Liver (tissue), 9 donors: ENCODE data around the gene EIPR1. TPM values are rescaled to one million over a fixed set of nuclear protein-coding genes. Genes with fewer than 3 reads are reported as not detected.

Source experiments
- DNase-seq: peaks from one replicate; pipeline ENCODE4 v3.0.0-alpha.2; 2017; ENCODE audit warnings: low spot score
- H3K27ac ChIP-seq, 2 donors: one replicate each; pipeline ENCODE4 v1.7.0; 2013; ENCODE audit warnings: inconsistent platforms in 2 of 2, low read length in 2 of 2, control low read depth in 1 of 2, low read depth in 1 of 2, mild to moderate bottlenecking in 1 of 2
- H3K27me3 ChIP-seq, 4 donors: one replicate each; pipeline versions ENCODE4 v1.6.1 to v1.7.0; 2013; ENCODE audit warnings: low read length in 3 of 4, inconsistent platforms in 1 of 4, mild to moderate bottlenecking in 1 of 4, moderate library complexity in 1 of 4; ENCODE audit not compliant: control insufficient read depth in 4 of 4, insufficient read depth in 4 of 4
- H3K36me3 ChIP-seq, 4 donors: one replicate each; pipeline versions ENCODE4 v1.6.1 to v1.7.0; 2013; ENCODE audit warnings: low read length in 3 of 4, mild to moderate bottlenecking in 3 of 4, low read depth in 1 of 4, moderate library complexity in 1 of 4; ENCODE audit not compliant: control insufficient read depth in 4 of 4, insufficient read depth in 3 of 4
- H3K4me1 ChIP-seq, 4 donors: one replicate each; pipeline versions ENCODE4 v1.6.1 to v1.7.0; 2013; ENCODE audit warnings: low read length in 3 of 4, mild to moderate bottlenecking in 3 of 4, moderate library complexity in 1 of 4; ENCODE audit not compliant: control insufficient read depth in 4 of 4, insufficient read depth in 4 of 4
- H3K4me3 ChIP-seq, 3 donors: one replicate each; pipeline versions ENCODE4 v1.6.1 to v1.7.0; 2013; ENCODE audit warnings: low read length in 3 of 3, control low read depth in 1 of 3, low read depth in 1 of 3, mild to moderate bottlenecking in 1 of 3
- H3K9ac ChIP-seq, 2 donors: one replicate each; pipeline ENCODE4 v1.7.0; 2013; ENCODE audit warnings: low read length in 2 of 2, mild to moderate bottlenecking in 2 of 2, moderate library complexity in 2 of 2, control low read depth in 1 of 2, low read depth in 1 of 2
- H3K9me3 ChIP-seq, 4 donors: one replicate each; pipeline versions ENCODE4 v1.6.1 to v1.7.0; 2013; ENCODE audit warnings: low read length in 3 of 4; ENCODE audit not compliant: control insufficient read depth in 4 of 4
- EGR1 ChIP-seq, 2 donors: IDR thresholded peaks; 2 replicates each; pipeline ENCODE4 v1.6.1; 2016 to 2018; ENCODE audit warnings: antibody characterized with exemption in 2 of 2, low read depth in 2 of 2
- FOXA1 ChIP-seq: IDR thresholded peaks from 2 replicates; pipeline ENCODE4 v1.6.1; 2016; ENCODE audit warnings: antibody characterized with exemption
- FOXA2 ChIP-seq: IDR thresholded peaks from 2 replicates; pipeline ENCODE4 v1.6.1; 2016; ENCODE audit warnings: antibody characterized with exemption
- GABPA ChIP-seq, 2 donors: IDR thresholded peaks in 1 of 2; conservative IDR thresholded peaks in 1 of 2; 2 replicates each; pipeline ENCODE4 v1.6.1; 2016; ENCODE audit warnings: antibody characterized with exemption in 2 of 2, mild to moderate bottlenecking in 1 of 2, moderate library complexity in 1 of 2
- HNF4A ChIP-seq, 2 donors: conservative IDR thresholded peaks; 2 replicates each; pipeline ENCODE4 v1.6.1; 2016; ENCODE audit warnings: antibody characterized with exemption in 2 of 2, mild to moderate bottlenecking in 2 of 2
- HNF4G ChIP-seq: IDR thresholded peaks from 2 replicates; pipeline ENCODE4 v1.6.1; 2016; ENCODE audit warnings: antibody characterized with exemption
- JUND ChIP-seq, 2 donors: IDR thresholded peaks; 2 replicates each; pipeline ENCODE4 v1.6.1; 2016; ENCODE audit warnings: antibody characterized with exemption in 2 of 2
- NR2F2 ChIP-seq: IDR thresholded peaks from 2 replicates; pipeline ENCODE4 v1.6.1; 2016; ENCODE audit warnings: antibody characterized with exemption
- RAD21 ChIP-seq, 2 donors: IDR thresholded peaks; 2 replicates each; pipeline ENCODE4 v1.6.1; 2016; ENCODE audit warnings: antibody characterized with exemption in 2 of 2, mild to moderate bottlenecking in 2 of 2
- SP1 ChIP-seq: IDR thresholded peaks from 2 replicates; pipeline ENCODE4 v1.6.1; 2018; ENCODE audit warnings: antibody characterized with exemption, mild to moderate bottlenecking
- TAF1 ChIP-seq: conservative IDR thresholded peaks from 2 replicates; pipeline ENCODE4 v1.6.1; 2016; ENCODE audit warnings: antibody characterized with exemption, mild to moderate bottlenecking
- WGBS: extraction: QIAGEN DNeasy Blood & Tissue Kit; methylation state at CpG from one replicate; pipeline ENCODE4 v1.1.7; 2013; 5-methylcytosine and 5-hydroxymethylcytosine counted together
- polyA plus RNA-seq, 2 donors: library from polyadenylated mRNA; stranded (reverse) in 1 of 2; unstranded in 1 of 2; fragments of 200-250 nt in 1 of 2; fragments of >200 nt in 1 of 2; fragmentation: Nextera tagmentation in 1 of 2; extraction: Ambion mirVana in 1 of 2; gene quantifications; one replicate each; pipeline versions ENCODE4 v1.2.1 to v1.2.3, GENCODE V29; 2013 to 2015
- total RNA-seq, 2 donors: library from RNA; depleted of rRNA; stranded (reverse); fragments of >200 nt; gene quantifications; one replicate each; pipeline ENCODE4 v1.2.3, GENCODE V29; 2014
- TF ChIP-seq, protein P1 (sequence below): IDR thresholded peaks from 2 replicates; pipeline ENCODE4 v1.6.1; 2016; ENCODE audit warnings: antibody characterized with exemption
- TF ChIP-seq, protein P2 (sequence below): IDR thresholded peaks from 2 replicates; pipeline ENCODE4 v1.6.1; 2016; ENCODE audit warnings: antibody characterized with exemption
- TF ChIP-seq, protein P3 (sequence below): fragments of 150-350 bp; IDR thresholded peaks from 2 replicates; pipeline ENCODE4 v1.5.1; 2017; ENCODE audit warnings: improper control_type of control experiment, low read depth, low read length; ENCODE audit not compliant: missing input control
- TF ChIP-seq, protein P4 (sequence below): IDR thresholded peaks from 2 replicates; pipeline ENCODE4 v1.6.1; 2016; ENCODE audit warnings: antibody characterized with exemption
- TF ChIP-seq, protein P5 (sequence below): IDR thresholded peaks from 2 replicates; pipeline ENCODE4 v1.6.1; 2016; ENCODE audit warnings: antibody characterized with exemption, mild to moderate bottlenecking
- donor health status: healthy.
- donor health status: healthy.
- donor health status: healthy.
- donor health status: healthy.
- donor health status: healthy.

EIPR1 gene
- total and polyA plus RNA-seq, 4 donors, result 7.6 to 12.1 (median 11.4) TPM

DNA sequence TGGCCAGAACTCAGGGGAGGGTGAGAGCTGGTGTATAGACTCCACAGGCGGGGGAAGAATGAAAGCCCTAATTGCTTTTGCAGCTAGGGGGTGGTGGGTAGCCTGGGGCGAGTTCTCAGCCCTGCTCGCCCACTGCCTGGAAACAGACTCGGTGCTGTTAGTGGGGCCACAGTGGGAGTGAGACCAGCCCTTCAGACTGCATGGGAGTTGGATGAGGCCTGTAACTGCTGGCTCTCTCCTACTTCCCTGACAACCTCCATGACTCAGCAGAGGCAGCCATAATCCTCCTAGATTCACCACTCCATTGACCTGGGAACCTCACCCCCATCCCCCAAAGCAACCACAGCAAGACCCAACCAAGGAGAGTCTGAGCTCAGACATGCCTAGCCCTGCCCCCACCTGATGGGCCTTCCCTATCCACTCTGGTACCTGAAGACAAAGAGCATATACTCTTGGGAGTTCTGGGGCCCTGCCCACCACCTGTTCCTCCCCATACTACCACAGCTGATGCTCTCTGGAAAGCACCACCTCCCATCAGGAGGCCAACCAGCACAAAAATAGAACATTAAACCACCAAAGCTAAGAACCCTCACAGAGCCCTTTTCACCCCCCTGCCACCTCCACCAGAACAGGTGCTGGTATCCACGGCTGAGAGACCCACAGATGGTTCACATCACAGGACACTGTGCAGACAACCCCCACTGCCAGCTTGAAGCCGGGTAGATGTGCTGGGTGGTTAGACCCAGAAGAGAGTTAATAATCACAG, 226.3 kb downstream of the EIPR1 start:
- Histone ChIP-seq H3K9me3 (no peaks in the 10 kb centered on the region), H3K36me3 (peaks cover 0 to 2% (median 0%) of the 10 kb centered on the region in 4 donors), H3K4me1 (no peaks in the 10 kb centered on the region), H3K4me3 (no peak overlapping the region), H3K27me3 (no peaks in the 10 kb centered on the region), H3K9ac (no peak overlapping the region), H3K27ac (no peak overlapping the region)
- TF ChIP-seq GABPA (IDR thresholded peaks at IDR 0.05 in 1 of 2, conservative IDR thresholded peaks at IDR 0.05 in 1 of 2), result no peak
- TF ChIP-seq FOXA2, result no peak
- no peak for TF ChIP-seq RAD21 (IDR thresholded peaks at IDR 0.05)
- TF ChIP-seq, protein P1, sequence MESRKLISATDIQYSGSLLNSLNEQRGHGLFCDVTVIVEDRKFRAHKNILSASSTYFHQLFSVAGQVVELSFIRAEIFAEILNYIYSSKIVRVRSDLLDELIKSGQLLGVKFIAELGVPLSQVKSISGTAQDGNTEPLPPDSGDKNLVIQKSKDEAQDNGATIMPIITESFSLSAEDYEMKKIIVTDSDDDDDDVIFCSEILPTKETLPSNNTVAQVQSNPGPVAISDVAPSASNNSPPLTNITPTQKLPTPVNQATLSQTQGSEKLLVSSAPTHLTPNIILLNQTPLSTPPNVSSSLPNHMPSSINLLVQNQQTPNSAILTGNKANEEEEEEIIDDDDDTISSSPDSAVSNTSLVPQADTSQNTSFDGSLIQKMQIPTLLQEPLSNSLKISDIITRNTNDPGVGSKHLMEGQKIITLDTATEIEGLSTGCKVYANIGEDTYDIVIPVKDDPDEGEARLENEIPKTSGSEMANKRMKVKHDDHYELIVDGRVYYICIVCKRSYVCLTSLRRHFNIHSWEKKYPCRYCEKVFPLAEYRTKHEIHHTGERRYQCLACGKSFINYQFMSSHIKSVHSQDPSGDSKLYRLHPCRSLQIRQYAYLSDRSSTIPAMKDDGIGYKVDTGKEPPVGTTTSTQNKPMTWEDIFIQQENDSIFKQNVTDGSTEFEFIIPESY, result no peak
- TF ChIP-seq, protein P2, sequence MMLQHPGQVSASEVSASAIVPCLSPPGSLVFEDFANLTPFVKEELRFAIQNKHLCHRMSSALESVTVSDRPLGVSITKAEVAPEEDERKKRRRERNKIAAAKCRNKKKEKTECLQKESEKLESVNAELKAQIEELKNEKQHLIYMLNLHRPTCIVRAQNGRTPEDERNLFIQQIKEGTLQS, result no peak
- TF ChIP-seq FOXA1, result no peak
- TF ChIP-seq, protein P3, sequence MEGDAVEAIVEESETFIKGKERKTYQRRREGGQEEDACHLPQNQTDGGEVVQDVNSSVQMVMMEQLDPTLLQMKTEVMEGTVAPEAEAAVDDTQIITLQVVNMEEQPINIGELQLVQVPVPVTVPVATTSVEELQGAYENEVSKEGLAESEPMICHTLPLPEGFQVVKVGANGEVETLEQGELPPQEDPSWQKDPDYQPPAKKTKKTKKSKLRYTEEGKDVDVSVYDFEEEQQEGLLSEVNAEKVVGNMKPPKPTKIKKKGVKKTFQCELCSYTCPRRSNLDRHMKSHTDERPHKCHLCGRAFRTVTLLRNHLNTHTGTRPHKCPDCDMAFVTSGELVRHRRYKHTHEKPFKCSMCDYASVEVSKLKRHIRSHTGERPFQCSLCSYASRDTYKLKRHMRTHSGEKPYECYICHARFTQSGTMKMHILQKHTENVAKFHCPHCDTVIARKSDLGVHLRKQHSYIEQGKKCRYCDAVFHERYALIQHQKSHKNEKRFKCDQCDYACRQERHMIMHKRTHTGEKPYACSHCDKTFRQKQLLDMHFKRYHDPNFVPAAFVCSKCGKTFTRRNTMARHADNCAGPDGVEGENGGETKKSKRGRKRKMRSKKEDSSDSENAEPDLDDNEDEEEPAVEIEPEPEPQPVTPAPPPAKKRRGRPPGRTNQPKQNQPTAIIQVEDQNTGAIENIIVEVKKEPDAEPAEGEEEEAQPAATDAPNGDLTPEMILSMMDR, result no peak
- TF ChIP-seq, protein P4, sequence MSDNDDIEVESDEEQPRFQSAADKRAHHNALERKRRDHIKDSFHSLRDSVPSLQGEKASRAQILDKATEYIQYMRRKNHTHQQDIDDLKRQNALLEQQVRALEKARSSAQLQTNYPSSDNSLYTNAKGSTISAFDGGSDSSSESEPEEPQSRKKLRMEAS, result no peak
- TF ChIP-seq HNF4G, result no peak
- no peak for TF ChIP-seq TAF1
- TF ChIP-seq SP1, result no peak
- DNase-seq, result no peak
- 96% methylated on average over 6 of the region's 6 CpGs for WGBS

DNA sequence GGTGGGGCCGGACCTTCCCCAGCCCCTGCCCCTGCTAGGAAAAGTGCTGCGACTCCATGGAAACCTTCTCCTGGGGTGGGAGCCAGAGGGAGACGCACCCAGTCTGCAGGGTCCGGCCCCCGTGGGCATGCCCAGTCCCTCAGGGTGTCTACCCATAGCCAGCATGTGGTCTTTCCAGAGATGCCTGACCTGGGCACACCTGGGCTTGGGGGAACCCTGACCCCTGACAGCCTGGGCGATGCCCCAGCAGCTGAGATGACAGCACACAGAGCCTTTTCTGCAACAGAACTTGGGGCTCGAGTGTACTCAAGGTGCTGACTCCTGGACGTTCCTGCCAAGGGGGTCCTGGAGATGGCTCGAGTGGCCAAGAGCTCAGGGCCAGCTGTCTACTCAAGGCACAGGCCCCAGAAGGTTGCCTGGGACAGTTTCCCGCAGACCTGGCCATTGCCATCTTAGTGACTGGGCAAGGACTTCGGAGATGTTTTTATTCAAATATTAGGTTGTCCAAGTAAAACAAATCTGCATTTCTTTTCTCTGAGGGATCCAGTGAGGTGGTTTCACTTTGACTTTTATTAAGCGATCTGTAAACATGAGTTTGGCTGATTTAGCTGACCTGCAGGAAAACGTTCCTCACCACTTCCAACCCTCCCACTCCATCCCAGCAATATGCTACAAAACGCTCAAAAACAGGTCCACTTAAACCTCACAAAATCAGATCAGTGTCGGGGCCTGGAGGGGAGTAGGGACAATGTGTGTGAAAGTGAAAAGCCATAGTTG, 228.0 kb downstream of the EIPR1 start:
- H3K36me3 ChIP-seq, result no peaks in the 10 kb centered on the region
- H3K4me1 ChIP-seq, result no peaks in the 10 kb centered on the region
- H3K4me3 ChIP-seq, result no peak overlapping the region
- no peaks in the 10 kb centered on the region for H3K9me3 ChIP-seq
- no peak overlapping the region for H3K9ac ChIP-seq
- no peaks in the 10 kb centered on the region for H3K27me3 ChIP-seq
- no peak overlapping the region for H3K27ac ChIP-seq
- no peak for DNase-seq
- 81% methylated on average over 15 of the region's 15 CpGs for WGBS
- no peak for TF ChIP-seq FOXA1
- TF ChIP-seq, protein P3, result no peak
- TF ChIP-seq RAD21 (IDR thresholded peaks at IDR 0.05), result no peak
- no peak for TF ChIP-seq SP1
- TF ChIP-seq, protein P5, sequence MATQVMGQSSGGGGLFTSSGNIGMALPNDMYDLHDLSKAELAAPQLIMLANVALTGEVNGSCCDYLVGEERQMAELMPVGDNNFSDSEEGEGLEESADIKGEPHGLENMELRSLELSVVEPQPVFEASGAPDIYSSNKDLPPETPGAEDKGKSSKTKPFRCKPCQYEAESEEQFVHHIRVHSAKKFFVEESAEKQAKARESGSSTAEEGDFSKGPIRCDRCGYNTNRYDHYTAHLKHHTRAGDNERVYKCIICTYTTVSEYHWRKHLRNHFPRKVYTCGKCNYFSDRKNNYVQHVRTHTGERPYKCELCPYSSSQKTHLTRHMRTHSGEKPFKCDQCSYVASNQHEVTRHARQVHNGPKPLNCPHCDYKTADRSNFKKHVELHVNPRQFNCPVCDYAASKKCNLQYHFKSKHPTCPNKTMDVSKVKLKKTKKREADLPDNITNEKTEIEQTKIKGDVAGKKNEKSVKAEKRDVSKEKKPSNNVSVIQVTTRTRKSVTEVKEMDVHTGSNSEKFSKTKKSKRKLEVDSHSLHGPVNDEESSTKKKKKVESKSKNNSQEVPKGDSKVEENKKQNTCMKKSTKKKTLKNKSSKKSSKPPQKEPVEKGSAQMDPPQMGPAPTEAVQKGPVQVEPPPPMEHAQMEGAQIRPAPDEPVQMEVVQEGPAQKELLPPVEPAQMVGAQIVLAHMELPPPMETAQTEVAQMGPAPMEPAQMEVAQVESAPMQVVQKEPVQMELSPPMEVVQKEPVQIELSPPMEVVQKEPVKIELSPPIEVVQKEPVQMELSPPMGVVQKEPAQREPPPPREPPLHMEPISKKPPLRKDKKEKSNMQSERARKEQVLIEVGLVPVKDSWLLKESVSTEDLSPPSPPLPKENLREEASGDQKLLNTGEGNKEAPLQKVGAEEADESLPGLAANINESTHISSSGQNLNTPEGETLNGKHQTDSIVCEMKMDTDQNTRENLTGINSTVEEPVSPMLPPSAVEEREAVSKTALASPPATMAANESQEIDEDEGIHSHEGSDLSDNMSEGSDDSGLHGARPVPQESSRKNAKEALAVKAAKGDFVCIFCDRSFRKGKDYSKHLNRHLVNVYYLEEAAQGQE, result no peak
- no peak for TF ChIP-seq HNF4G
- TF ChIP-seq NR2F2, result no peak
- TF ChIP-seq HNF4A (conservative IDR thresholded peaks at IDR 0.05), result no peak
- no peak for TF ChIP-seq TAF1
- no peak for TF ChIP-seq FOXA2
- TF ChIP-seq, protein P4, result no peak
- TF ChIP-seq, protein P1, result no peak
- no peak for TF ChIP-seq EGR1 (IDR thresholded peaks at IDR 0.05; ENCODE audit: low read depth in 2 of 2)
- no peak for TF ChIP-seq JUND (IDR thresholded peaks at IDR 0.05)
